ENCODE data around the gene SNRPD1.
"Not testable (repeated sequence)": the region's sequence is repeated elsewhere in the genome, so short reads cannot be mapped to it uniquely, and the experiment has no call there.

SNRPD1 gene

DNA sequence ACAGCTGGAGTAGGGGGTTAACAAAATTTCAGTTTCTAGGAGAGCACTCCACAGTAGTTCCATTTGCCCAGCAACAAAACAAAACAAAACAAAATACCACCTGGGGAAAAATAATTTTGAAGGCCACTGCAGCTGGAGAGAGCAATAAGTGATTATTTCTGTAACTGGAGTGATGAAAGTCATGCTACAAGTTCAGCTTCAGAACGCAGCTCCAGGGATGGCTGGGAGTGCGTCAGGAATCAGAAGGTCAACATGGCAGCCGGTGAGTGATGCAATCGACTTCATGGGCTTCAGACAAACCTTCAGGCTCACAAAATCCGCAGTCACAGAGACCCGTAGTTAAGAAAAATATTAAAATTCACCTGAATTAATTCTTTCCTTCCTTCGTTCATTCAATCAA lies 51.5 kb downstream of the SNRPD1 start:
- no peak for DNase-seq
- TF ChIP-seq, protein P1, sequence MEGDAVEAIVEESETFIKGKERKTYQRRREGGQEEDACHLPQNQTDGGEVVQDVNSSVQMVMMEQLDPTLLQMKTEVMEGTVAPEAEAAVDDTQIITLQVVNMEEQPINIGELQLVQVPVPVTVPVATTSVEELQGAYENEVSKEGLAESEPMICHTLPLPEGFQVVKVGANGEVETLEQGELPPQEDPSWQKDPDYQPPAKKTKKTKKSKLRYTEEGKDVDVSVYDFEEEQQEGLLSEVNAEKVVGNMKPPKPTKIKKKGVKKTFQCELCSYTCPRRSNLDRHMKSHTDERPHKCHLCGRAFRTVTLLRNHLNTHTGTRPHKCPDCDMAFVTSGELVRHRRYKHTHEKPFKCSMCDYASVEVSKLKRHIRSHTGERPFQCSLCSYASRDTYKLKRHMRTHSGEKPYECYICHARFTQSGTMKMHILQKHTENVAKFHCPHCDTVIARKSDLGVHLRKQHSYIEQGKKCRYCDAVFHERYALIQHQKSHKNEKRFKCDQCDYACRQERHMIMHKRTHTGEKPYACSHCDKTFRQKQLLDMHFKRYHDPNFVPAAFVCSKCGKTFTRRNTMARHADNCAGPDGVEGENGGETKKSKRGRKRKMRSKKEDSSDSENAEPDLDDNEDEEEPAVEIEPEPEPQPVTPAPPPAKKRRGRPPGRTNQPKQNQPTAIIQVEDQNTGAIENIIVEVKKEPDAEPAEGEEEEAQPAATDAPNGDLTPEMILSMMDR (IDR thresholded peaks at IDR 0.05): no peak
- intact Hi-C loops (cut with DNase I; ENCODE audit: low total_unique reads): no loop called here

GRCh38 chr18:21664069-21664468 lies 52.0 kb downstream of the SNRPD1 start:
- peaks cover 0 to 10% (median 0%) of the 10 kb centered on the region in 3 donors for H3K36me3 ChIP-seq
- no peak for DNase-seq
- no peak overlapping the region for H3K4me3 ChIP-seq
- no peak overlapping the region for H3K27ac ChIP-seq
- intact Hi-C loops (cut with DNase I; ENCODE audit: low total_unique reads): no loop called here
- H3K9me3 ChIP-seq: no peaks in the 10 kb centered on the region
- TF ChIP-seq, protein P1 (IDR thresholded peaks at IDR 0.05): no peak
- H3K4me1 ChIP-seq: no peaks in the 10 kb centered on the region
- H3K27me3 ChIP-seq: no peaks in the 10 kb centered on the region

More for the DNA sequence above, 51.5 kb downstream of the SNRPD1 start:
- no peaks in the 10 kb centered on the region for H3K9me3 ChIP-seq
- H3K4me3 ChIP-seq: no peak overlapping the region
- no peaks in the 10 kb centered on the region for H3K4me1 ChIP-seq
- H3K36me3 ChIP-seq: peaks cover 0 to 15% (median 0%) of the 10 kb centered on the region in 3 donors
- no peak overlapping the region for H3K27ac ChIP-seq
- no peaks in the 10 kb centered on the region for H3K27me3 ChIP-seq

- Histone ChIP-seq H3K9me3 (no peaks in the 10 kb centered on the region), H3K27me3 (no peaks in the 10 kb centered on the region), H3K4me3 (no peak overlapping the region), H3K27ac (no peak overlapping the region), H3K36me3 (peaks cover 0 to 7% (median 0%) of the 10 kb centered on the region in 3 donors), H3K4me1 (peaks cover 0 to 10% (median 0%) of the 10 kb centered on the region in 4 donors)
- no peak for DNase-seq
- TF ChIP-seq, protein P1 (IDR thresholded peaks at IDR 0.05): no peak
- intact Hi-C loops (cut with DNase I; ENCODE audit: low total_unique reads): no loop called here
These were observed 57.7 kb downstream of the SNRPD1 start for GRCh38 chr18:21669736-21670285.

GRCh38 chr18:21672521-21673267 lies 60.6 kb downstream of the SNRPD1 start:
- no peak for DNase-seq
- TF ChIP-seq, protein P1 (IDR thresholded peaks at IDR 0.05): no peak
- H3K27ac ChIP-seq: no peak overlapping the region
- intact Hi-C loops (cut with DNase I; ENCODE audit: low total_unique reads): no loop called here
- H3K36me3 ChIP-seq: peaks cover 0 to 7% (median 0%) of the 10 kb centered on the region in 3 donors
- peaks cover 0 to 10% (median 0%) of the 10 kb centered on the region in 4 donors for H3K4me1 ChIP-seq
- no peaks in the 10 kb centered on the region for H3K27me3 ChIP-seq
- no peak overlapping the region for H3K4me3 ChIP-seq
- H3K9me3 ChIP-seq: no peaks in the 10 kb centered on the region

DNA sequence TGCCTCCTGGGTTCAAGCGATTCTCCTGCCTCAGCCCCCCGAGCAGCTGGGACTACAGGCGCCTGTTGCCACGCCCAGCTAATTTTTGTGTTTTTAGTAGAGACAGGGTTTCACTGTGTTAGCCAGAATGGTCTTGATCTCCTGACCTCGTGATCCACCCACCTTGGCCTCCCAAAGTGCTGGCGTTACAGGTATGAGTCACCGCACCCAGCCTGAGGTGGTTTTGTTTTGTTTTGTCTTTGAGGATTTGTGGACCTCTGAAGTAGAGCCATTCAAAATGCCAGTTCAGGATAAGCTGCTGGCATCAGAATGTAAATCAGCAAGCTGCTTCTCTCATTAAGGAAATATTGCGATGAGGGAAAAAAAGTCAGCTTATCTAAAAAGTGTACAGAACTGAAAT lies 63.2 kb downstream of the SNRPD1 start:
- H3K4me1 ChIP-seq: peaks cover 0 to 10% (median 0%) of the 10 kb centered on the region in 4 donors
- H3K27ac ChIP-seq; H3K27me3 ChIP-seq; intact Hi-C loops (cut with DNase I; ENCODE audit: low total_unique reads); H3K4me3 ChIP-seq; H3K9me3 ChIP-seq; DNase-seq; H3K36me3 ChIP-seq: not testable (repeated sequence)

GRCh38 chr18:21678859-21679258 lies 66.7 kb downstream of the SNRPD1 start:
- H3K4me3 ChIP-seq: no peak overlapping the region
- no peaks in the 10 kb centered on the region for H3K36me3 ChIP-seq
- H3K27me3 ChIP-seq: no peaks in the 10 kb centered on the region
- DNase-seq: no peak
- no peaks in the 10 kb centered on the region for H3K9me3 ChIP-seq
- H3K27ac ChIP-seq: no peak overlapping the region
- intact Hi-C loops (cut with DNase I; ENCODE audit: low total_unique reads): no loop called here
- TF ChIP-seq, protein P1 (IDR thresholded peaks at IDR 0.05): no peak
- peaks cover 0 to 9% (median 2%) of the 10 kb centered on the region in 4 donors for H3K4me1 ChIP-seq

Data from tibial artery (tissue), 4 donors.